ENCODE data around the gene ATP8B1. TPM values are rescaled to one million over a fixed set of nuclear protein-coding genes. Genes with fewer than 3 reads are reported as not detected.

Gene ATP8B1
- total and polyA plus RNA-seq, 2 of the 8 experiments (the other 6 are each of a cell fraction or from before 2014, with no cell fraction given), result 1.1 to 4.6 TPM

GRCh38 chr18:57785751-57786437 lies 17.2 kb downstream of the ATP8B1 start:
- no peak overlapping the region for H2AFZ ChIP-seq (ENCODE audit: low read length)
- no peaks in the 10 kb centered on the region for H3K79me2 ChIP-seq (ENCODE audit: control insufficient read depth in 1 of 2, insufficient read depth in 2 of 2, low read length in 2 of 2)
- CTCF ChIA-PET (ENCODE audit: partially characterized antibody), result interaction anchor here (1.2 to 1.3 kb wide), 2 partner anchors 9 to 73 kb away, joined by 3 to 5 read pairs; no protein-coding TSS in a partner anchor
- DNase-seq (ENCODE audit: low read depth in 1 of 2, low spot score in 2 of 2) (no peak), FAIRE-seq (no peak)
- H4K5ac ChIP-seq (ENCODE audit: insufficient read length, low read depth, low read length), result no peak overlapping the region
- H2AK5ac ChIP-seq (ENCODE audit: low read depth, low read length), result no peak overlapping the region
- no peak overlapping the region for H3K18ac ChIP-seq (ENCODE audit: extremely low read depth, low read length)
- 94% methylated on average over 8 of the region's 8 CpGs; no CpG with 5 or more reads in 1 of the 2 experiments for WGBS, 2 experiments (ENCODE audit: extremely low coverage in 1 of 2, insufficient coverage in 1 of 2, insufficient read length in 1 of 2, insufficient replicate concordance in 2 of 2, low coverage in 1 of 2, low lambda C conversion rate in 2 of 2, missing lambda C conversion rate in 1 of 2)
- H2BK120ac ChIP-seq (replicated peaks; ENCODE audit: low read depth, low read length), result no peak overlapping the region
- H3K56ac ChIP-seq (replicated peaks; ENCODE audit: insufficient read length, low read depth, low read length), result no peak overlapping the region
- H4K20me1 ChIP-seq (replicated peaks in 1 of 2; ENCODE audit: control insufficient read depth in 1 of 2, insufficient read depth in 2 of 2, low read length in 2 of 2), result no peaks in the 10 kb centered on the region
- no peak overlapping the region for H2BK12ac ChIP-seq (ENCODE audit: low read depth, low read length)
- no peak overlapping the region for H3K9ac ChIP-seq (replicated peaks in 1 of 4; ENCODE audit: extremely low read depth in 1 of 4, low read depth in 3 of 4, low read length in 3 of 4)
- H2BK15ac ChIP-seq (ENCODE audit: low read length), result no peak overlapping the region
- no peaks in the 10 kb centered on the region for H3K27me3 ChIP-seq (replicated peaks in 1 of 4; ENCODE audit: control insufficient read depth in 3 of 4, extremely low read depth in 1 of 4, insufficient read depth in 3 of 4, low read length in 3 of 4)
- no peak overlapping the region for H4K8ac ChIP-seq (ENCODE audit: extremely low read depth, insufficient read depth, low read length)
- H3K23me2 ChIP-seq (ENCODE audit: low read depth, low read length), result no peaks in the 10 kb centered on the region
- no peak overlapping the region for H3K27ac ChIP-seq (ENCODE audit: low read depth, low read length)
- H3K23ac ChIP-seq (ENCODE audit: insufficient read length), result no peak overlapping the region
- H3K4me3 ChIP-seq (ENCODE audit: extremely low read depth in 1 of 4, insufficient read depth in 2 of 4, low read depth in 3 of 4, low read length in 4 of 4), result no peak overlapping the region
- H3K9me3 ChIP-seq (ENCODE audit: insufficient read depth in 2 of 2, low read depth in 1 of 2, low read length in 1 of 2), result no peaks in the 10 kb centered on the region
- no peak overlapping the region for H3K4me2 ChIP-seq (ENCODE audit: insufficient read depth in 1 of 2, low read depth in 2 of 2, low read length in 2 of 2)
- H2BK5ac ChIP-seq (ENCODE audit: low read depth, low read length), result no peak overlapping the region
- no peaks in the 10 kb centered on the region for H3K79me1 ChIP-seq (ENCODE audit: low read depth, low read length)
- peaks cover 0 to 1% (median under 1%) of the 10 kb centered on the region in 4 experiments; a peak in 3 of 7 replicates for H3K4me1 ChIP-seq (replicated peaks in 1 of 4; ENCODE audit: control insufficient read depth in 3 of 4, insufficient read depth in 4 of 4, low read length in 3 of 4)
- no peak overlapping the region for H2BK20ac ChIP-seq (ENCODE audit: low read length)
- POLR2A ChIA-PET (ENCODE audit: partially characterized antibody), result interaction anchor here (1.7 kb wide), 1 partner anchor 9 kb away, joined by 5 read pairs; no protein-coding TSS in a partner anchor
- H3K4ac ChIP-seq (replicated peaks; ENCODE audit: insufficient read length, low read depth, low read length), result no peak overlapping the region
- no peak overlapping the region for H4K91ac ChIP-seq (replicated peaks; ENCODE audit: insufficient read length, low read length)
- no peak overlapping the region for H3K14ac ChIP-seq (ENCODE audit: insufficient read length)
- no peaks in the 10 kb centered on the region for H3K36me3 ChIP-seq (ENCODE audit: control insufficient read depth in 2 of 4, insufficient read depth in 4 of 4, low read length in 3 of 4)
- no peak for TF ChIP-seq CEBPB (IDR thresholded peaks at IDR 0.05; ENCODE audit: low read depth, low read length)
- no peak for TF ChIP-seq TAF1 (IDR thresholded peaks at IDR 0.05; ENCODE audit: low read depth, low read length)
- TF ChIP-seq E2F6 (IDR thresholded peaks at IDR 0.05), result no peak
- no peak for TF ChIP-seq SIRT6 (IDR thresholded peaks at IDR 0.05; ENCODE audit: low read length)
- TF ChIP-seq HDAC2 (IDR thresholded peaks at IDR 0.05; ENCODE audit: borderline replicate concordance in 1 of 2, low read depth in 2 of 2, low read length in 2 of 2), result no peak
- TF ChIP-seq RFX5 (IDR thresholded peaks at IDR 0.05; ENCODE audit: borderline replicate concordance, low read depth, low read length), result no peak
- no peak for TF ChIP-seq EZH2 (IDR thresholded peaks at IDR 0.05; ENCODE audit: low read depth, low read length, severe bottlenecking)
- no peak for TF ChIP-seq CHD2 (IDR thresholded peaks at IDR 0.05; ENCODE audit: low read length)
- TF ChIP-seq EP300 (IDR thresholded peaks at IDR 0.05; ENCODE audit: borderline replicate concordance in 1 of 2, low read depth in 2 of 2, low read length in 2 of 2), result no peak
- TF ChIP-seq SP1 (IDR thresholded peaks at IDR 0.05; ENCODE audit: low read depth, low read length), result no peak
- TF ChIP-seq NANOG (IDR thresholded peaks at IDR 0.05; ENCODE audit: insufficient read depth, low read depth, low read length, poor library complexity, severe bottlenecking), result no peak
- no peak for TF ChIP-seq BCL11A (IDR thresholded peaks at IDR 0.05; ENCODE audit: low read depth in 2 of 2, low read length in 2 of 2)

Data from H1 (cell line).